Activated CD4-positive, alpha-beta T cell treated with anti-CD3 and anti-CD28 coated beads, Interleukin-2, amount 10 ng/mL, durations not matched to agents 24 days and 14 days (primary cell): ENCODE data around the gene PLAC8. TPM values are rescaled to one million over a fixed set of nuclear protein-coding genes. Genes with fewer than 3 reads are reported as not detected.
"Not testable (repeated sequence)": the region's sequence is repeated elsewhere in the genome, so short reads cannot be mapped to it uniquely, and the experiment has no call there.

ENCODE experiments used
- DNase-seq: peaks from one replicate; pipeline ENCODE4 v3.0.0; 2022
- H3K27ac Mint-ChIP-seq: one replicate; pipeline ENCODE4 v1.8.0; 2022; ENCODE audit warnings: mild to moderate bottlenecking, mixed read lengths
- H3K27me3 Mint-ChIP-seq: one replicate; pipeline ENCODE4 v1.8.0; 2022; ENCODE audit warnings: mixed read lengths
- H3K36me3 Mint-ChIP-seq: one replicate; pipeline ENCODE4 v1.8.0; 2022; ENCODE audit warnings: low read depth, mild to moderate bottlenecking, mixed read lengths
- H3K4me1 Mint-ChIP-seq: one replicate; pipeline ENCODE4 v1.8.0; 2021; ENCODE audit warnings: mixed read lengths
- H3K4me3 Mint-ChIP-seq: one replicate; pipeline ENCODE4 v1.8.0; 2022; ENCODE audit warnings: mild to moderate bottlenecking, moderate library complexity, mixed read lengths
- H3K9me3 Mint-ChIP-seq: one replicate; pipeline ENCODE4 v1.8.0; 2021; ENCODE audit warnings: mixed read lengths
- intact Hi-C: fragments of 100-400 bp; cut with micrococcal nuclease; formaldehyde crosslinking; loops from one replicate; pipeline ENCODE4 v1.15.1; 2023
- total RNA-seq: library from RNA; stranded (reverse); gene quantifications from 2 replicates; pipeline ENCODE4 v1.2.3, GENCODE V29; 2022

PLAC8 gene
- total RNA-seq, 1 donor from 2014 or later, result 41.2 TPM

GRCh38 chr4:83125738-83126141 is 11.2 kb upstream of the PLAC8 start:
- Mint-ChIP-seq H3K36me3 (no peaks in the 10 kb centered on the region), H3K4me1 (peaks cover 19% of the 10 kb centered on the region), H3K4me3 (peak overlapping the region; percentile 63), H3K9me3 (peaks cover 5% of the 10 kb centered on the region), H3K27ac (peak overlapping the region; percentile 40), H3K27me3 (peaks cover 9% of the 10 kb centered on the region)
- intact Hi-C loops, result loop anchor here (1.0 kb wide), 1 partner anchor 10 kb away; no protein-coding TSS in a partner anchor
- peak; percentile 81 for DNase-seq

- Mint-ChIP-seq H3K36me3 (no peaks in the 10 kb centered on the region), H3K4me1 (peaks cover 19% of the 10 kb centered on the region), H3K9me3 (peaks cover 5% of the 10 kb centered on the region), H3K27me3 (peaks cover 12% of the 10 kb centered on the region), H3K27ac (no peak overlapping the region), H3K4me3 (no peak overlapping the region)
- no peak for DNase-seq
- intact Hi-C loops, result no loop called here
Observed at GRCh38 chr4:83124111-83124780, 9.7 kb upstream of the PLAC8 start.

GRCh38 chr4:83121246-83121645 is 6.7 kb upstream of the PLAC8 start:
- no peak overlapping the region for H3K27ac Mint-ChIP-seq
- H3K36me3 Mint-ChIP-seq, result no peaks in the 10 kb centered on the region

GRCh38 chr4:83118869-83119268 is 4.3 kb upstream of the PLAC8 start:
- intact Hi-C loops, result no loop called here
- no peak overlapping the region for H3K27ac Mint-ChIP-seq
- peaks cover 9% of the 10 kb centered on the region for H3K9me3 Mint-ChIP-seq
- no peaks in the 10 kb centered on the region for H3K36me3 Mint-ChIP-seq
- peaks cover 26% of the 10 kb centered on the region for H3K4me1 Mint-ChIP-seq
- DNase-seq, result no peak
- no peak overlapping the region for H3K4me3 Mint-ChIP-seq
- H3K27me3 Mint-ChIP-seq, result peaks cover 18% of the 10 kb centered on the region

More at GRCh38 chr4:83121246-83121645, 6.7 kb upstream of the PLAC8 start:
- Mint-ChIP-seq H3K27me3 (peaks cover 18% of the 10 kb centered on the region), H3K4me1 (peaks cover 18% of the 10 kb centered on the region), H3K4me3 (no peak overlapping the region), H3K9me3 (peaks cover 11% of the 10 kb centered on the region)
- DNase-seq, result no peak
- intact Hi-C loops, result no loop called here

GRCh38 chr4:83115656-83116285 is 1.2 kb upstream of the PLAC8 start:
- no peak overlapping the region for H3K4me3 Mint-ChIP-seq
- H3K27ac Mint-ChIP-seq, result no peak overlapping the region
- intact Hi-C loops, result loop anchor here (1.0 kb wide), 1 partner anchor 11 kb away; no protein-coding TSS in a partner anchor
- H3K4me1 Mint-ChIP-seq, result peaks cover 42% of the 10 kb centered on the region
- DNase-seq, result no peak
- H3K27me3 Mint-ChIP-seq, result peaks cover 10% of the 10 kb centered on the region
- H3K36me3 Mint-ChIP-seq, result peaks cover 6% of the 10 kb centered on the region
- H3K9me3 Mint-ChIP-seq, result peaks cover 6% of the 10 kb centered on the region

GRCh38 chr4:83115000-83115399 is 471 bp upstream of the PLAC8 start:
- H3K27ac Mint-ChIP-seq, result peak overlapping the region; percentile 80
- H3K4me1 Mint-ChIP-seq, result peaks cover 48% of the 10 kb centered on the region
- no peak for DNase-seq
- intact Hi-C loops, result loop anchor here (1.0 to 5.0 kb wide), 6 partner anchors 11 to 743 kb away; partner anchors contain the start of genes HELQ, HNRNPD and MRPS18C
- peaks cover 9% of the 10 kb centered on the region for H3K27me3 Mint-ChIP-seq
- peaks cover 6% of the 10 kb centered on the region for H3K36me3 Mint-ChIP-seq
- peaks cover 6% of the 10 kb centered on the region for H3K9me3 Mint-ChIP-seq
- H3K4me3 Mint-ChIP-seq, result peak overlapping the region; percentile 89

- intact Hi-C loops, result loop anchor here (2.0 to 5.0 kb wide), 4 partner anchors 229 to 741 kb away; partner anchors contain the start of genes HELQ, HNRNPD and MRPS18C
- H3K36me3 Mint-ChIP-seq, result peaks cover 15% of the 10 kb centered on the region
- H3K4me3 Mint-ChIP-seq, result peak overlapping the region; percentile 89
- DNase-seq, result peak; percentile 77
- no peaks in the 10 kb centered on the region for H3K9me3 Mint-ChIP-seq
- peak overlapping the region; percentile 89 for H3K27ac Mint-ChIP-seq
- peaks cover 50% of the 10 kb centered on the region for H3K4me1 Mint-ChIP-seq
- no peaks in the 10 kb centered on the region for H3K27me3 Mint-ChIP-seq
Observed at GRCh38 chr4:83113429-83113786, 1.1 kb downstream of the PLAC8 start.

GRCh38 chr4:83112678-83113428 is 1.7 kb downstream of the PLAC8 start:
- peaks cover 18% of the 10 kb centered on the region for H3K36me3 Mint-ChIP-seq

GRCh38 chr4:83112231-83112630 is 2.3 kb downstream of the PLAC8 start:
- peak overlapping the region; percentile 89 for H3K4me3 Mint-ChIP-seq
- H3K27ac Mint-ChIP-seq, result peak overlapping the region; percentile 89
- no peaks in the 10 kb centered on the region for H3K9me3 Mint-ChIP-seq
- H3K27me3 Mint-ChIP-seq, result no peaks in the 10 kb centered on the region
- peaks cover 56% of the 10 kb centered on the region for H3K4me1 Mint-ChIP-seq
- intact Hi-C loops, result loop anchor here (2.0 to 5.0 kb wide), 4 partner anchors 230 to 740 kb away; partner anchors contain the start of genes HELQ, HNRNPD and MRPS18C
- peaks cover 19% of the 10 kb centered on the region for H3K36me3 Mint-ChIP-seq
- DNase-seq, result peak; percentile 79

More at GRCh38 chr4:83112678-83113428, 1.7 kb downstream of the PLAC8 start:
- intact Hi-C loops, result loop anchor here (2.0 to 5.0 kb wide), 4 partner anchors 229 to 741 kb away; partner anchors contain the start of genes HELQ, HNRNPD and MRPS18C
- H3K4me1 Mint-ChIP-seq, result peaks cover 54% of the 10 kb centered on the region
- no peaks in the 10 kb centered on the region for H3K27me3 Mint-ChIP-seq
- peak overlapping the region; percentile 89 for H3K27ac Mint-ChIP-seq
- H3K9me3 Mint-ChIP-seq, result no peaks in the 10 kb centered on the region
- H3K4me3 Mint-ChIP-seq, result peak overlapping the region; percentile 89
- DNase-seq, result peak; percentile 83

GRCh38 chr4:83111751-83112141 is 2.8 kb downstream of the PLAC8 start:
- H3K9me3 Mint-ChIP-seq, H3K27me3 Mint-ChIP-seq: not testable (repeated sequence)
- intact Hi-C loops, result loop anchor here (2.0 to 5.0 kb wide), 9 partner anchors 77 to 739 kb away; partner anchors contain the start of genes COPS4, HELQ, HNRNPD and LIN54
- Mint-ChIP-seq H3K4me1 (peaks cover 56% of the 10 kb centered on the region), H3K4me3 (peak overlapping the region; percentile 89), H3K36me3 (peaks cover 22% of the 10 kb centered on the region), H3K27ac (peak overlapping the region; percentile 91)
- DNase-seq, result peak; percentile 65

- H3K9me3 Mint-ChIP-seq, result no peaks in the 10 kb centered on the region
- intact Hi-C loops, result loop anchor here (1.0 to 5.0 kb wide), 11 partner anchors 37 to 739 kb away; partner anchors contain the start of genes COPS4, COQ2, HELQ and HNRNPD
- H3K36me3 Mint-ChIP-seq, result peaks cover 28% of the 10 kb centered on the region
- H3K27ac Mint-ChIP-seq, result peak overlapping the region; percentile 95
- DNase-seq, result peak; percentile 60
- no peaks in the 10 kb centered on the region for H3K27me3 Mint-ChIP-seq
- peaks cover 55% of the 10 kb centered on the region for H3K4me1 Mint-ChIP-seq
- peak overlapping the region; percentile 89 for H3K4me3 Mint-ChIP-seq
Observed at GRCh38 chr4:83110970-83111750, 3.4 kb downstream of the PLAC8 start.

GRCh38 chr4:83110223-83110945 is 4.1 kb downstream of the PLAC8 start:
- peak overlapping the region; percentile 95 for H3K27ac Mint-ChIP-seq
- intact Hi-C loops, result loop anchor here (1.0 to 5.0 kb wide), 11 partner anchors 36 to 738 kb away; partner anchors contain the start of genes COPS4, COQ2, HELQ and HNRNPD
- peak; percentile 97 for DNase-seq
- H3K9me3 Mint-ChIP-seq, result no peaks in the 10 kb centered on the region
- H3K4me3 Mint-ChIP-seq, result peak overlapping the region; percentile 89
- H3K36me3 Mint-ChIP-seq, result peaks cover 31% of the 10 kb centered on the region
- H3K4me1 Mint-ChIP-seq, result peaks cover 53% of the 10 kb centered on the region
- H3K27me3 Mint-ChIP-seq, result no peaks in the 10 kb centered on the region
